NCI-H526 treated with DMSO at 0.1 percent for 48 hours (cell line): ENCODE measurements around the gene TSPAN15.

Source experiments
- DNase-seq: peaks from one replicate; lab custom pipeline; 2025; lab: John Stamatoyannopoulos, UW

The TSPAN15 gene

DNA sequence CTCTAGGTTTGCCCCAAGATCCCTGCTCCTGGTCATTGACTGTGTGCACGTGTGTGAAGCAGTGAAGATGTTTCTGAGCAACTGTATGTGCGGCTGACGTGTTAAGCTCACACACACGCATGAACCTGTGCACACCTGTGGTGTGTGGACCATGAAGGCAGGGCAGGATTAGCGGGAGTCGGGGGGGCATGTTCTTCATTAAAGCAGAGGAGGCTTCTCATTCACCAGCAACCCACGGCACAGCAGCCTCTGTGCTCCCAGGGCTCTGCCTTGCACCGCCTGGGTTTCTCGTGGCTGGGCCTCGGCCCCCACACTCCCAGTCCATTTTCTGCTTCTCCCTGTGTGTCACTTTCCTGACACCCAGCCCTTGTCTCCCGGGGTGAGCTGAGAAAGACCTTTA is 33.7 kb upstream of the TSPAN15 start:
- no peak for DNase-seq

- no peak for DNase-seq
These were observed 33.1 kb upstream of the TSPAN15 start for GRCh38 chr10:69418052-69418752.

GRCh38 chr10:69419096-69419743 is 32.0 kb upstream of the TSPAN15 start:
- no peak for DNase-seq

- no peak for DNase-seq
These were observed 31.5 kb upstream of the TSPAN15 start for GRCh38 chr10:69419744-69420126.

- no peak for DNase-seq
These were observed 29.5 kb upstream of the TSPAN15 start for GRCh38 chr10:69421611-69422308.

DNA sequence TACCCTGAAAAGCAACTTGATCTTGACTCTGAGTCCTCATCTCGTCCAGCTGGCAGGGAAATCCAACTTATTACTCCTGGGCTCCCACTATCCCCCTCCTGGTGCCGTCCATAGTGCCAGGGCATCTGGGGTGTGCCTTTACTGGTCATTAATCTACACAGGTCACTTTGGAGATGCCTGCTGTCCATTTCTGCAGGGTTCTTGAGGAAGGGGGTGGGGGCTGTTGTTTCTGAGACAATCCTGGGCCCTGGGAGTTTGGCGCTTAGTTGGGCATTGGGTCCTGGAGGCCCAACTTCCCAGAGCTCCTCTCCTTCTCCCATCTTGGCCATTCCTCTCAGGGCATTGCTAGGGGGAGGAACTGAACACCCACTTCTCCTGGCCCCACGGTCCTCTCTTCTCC is 28.6 kb upstream of the TSPAN15 start:
- no peak for DNase-seq

DNA sequence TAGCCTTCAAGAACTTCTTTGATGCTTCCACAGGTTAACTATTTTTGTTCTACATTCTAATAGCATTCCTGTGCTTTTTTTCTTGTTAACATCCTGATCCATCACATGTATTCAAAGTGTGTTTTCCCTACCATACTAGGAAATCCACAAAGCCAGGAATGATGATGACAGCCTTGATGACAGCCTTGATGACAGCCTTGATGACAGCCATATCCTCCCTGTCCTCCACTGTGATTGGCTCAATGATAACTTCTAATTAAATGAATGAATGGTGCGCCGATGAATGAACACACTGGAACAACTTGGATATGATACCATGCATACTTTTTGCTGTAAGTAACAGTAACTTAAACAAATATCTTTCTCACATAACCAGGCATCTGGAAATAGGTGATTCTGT is 26.2 kb upstream of the TSPAN15 start:
- DNase-seq = no peak

DNA sequence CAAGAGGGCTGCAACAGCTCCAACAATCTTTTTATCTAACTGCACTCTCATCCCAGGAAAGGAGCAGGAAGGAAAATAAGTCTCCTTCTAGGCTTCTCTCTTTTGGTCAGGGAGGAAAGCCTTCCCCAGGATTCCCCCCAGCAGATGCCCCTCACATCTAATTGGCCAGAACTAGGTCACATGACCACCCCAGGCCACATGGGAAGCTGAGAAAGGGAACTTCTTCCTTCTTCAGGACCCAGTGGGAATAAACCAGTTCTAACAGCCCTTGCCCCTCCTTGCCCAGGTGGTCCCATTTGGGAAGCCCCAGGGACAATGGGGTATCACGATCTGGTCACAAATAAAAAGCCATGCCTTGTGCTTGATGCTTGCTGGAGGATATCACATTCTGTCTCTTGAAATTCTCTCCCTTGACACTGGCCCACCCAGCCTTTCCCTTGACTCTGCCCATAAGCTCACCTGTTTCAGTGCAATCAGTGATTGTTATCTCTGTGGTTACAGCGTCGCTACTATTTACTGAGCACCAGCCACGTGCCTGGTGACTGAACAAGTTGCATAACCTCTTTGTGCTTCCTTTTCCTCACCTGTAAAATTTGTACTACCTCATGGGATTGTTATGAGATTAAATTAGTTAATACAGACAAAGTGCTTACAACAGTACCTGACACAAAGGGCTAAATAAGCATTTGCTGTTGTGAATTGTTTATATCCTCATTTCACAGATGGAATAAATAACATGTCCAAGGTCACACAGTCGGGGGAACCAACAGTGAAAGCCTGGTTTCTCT is 25.6 kb upstream of the TSPAN15 start:
- peak; percentile 12 for DNase-seq

GRCh38 chr10:69426376-69426727 is 24.9 kb upstream of the TSPAN15 start:
- no peak for DNase-seq

DNA sequence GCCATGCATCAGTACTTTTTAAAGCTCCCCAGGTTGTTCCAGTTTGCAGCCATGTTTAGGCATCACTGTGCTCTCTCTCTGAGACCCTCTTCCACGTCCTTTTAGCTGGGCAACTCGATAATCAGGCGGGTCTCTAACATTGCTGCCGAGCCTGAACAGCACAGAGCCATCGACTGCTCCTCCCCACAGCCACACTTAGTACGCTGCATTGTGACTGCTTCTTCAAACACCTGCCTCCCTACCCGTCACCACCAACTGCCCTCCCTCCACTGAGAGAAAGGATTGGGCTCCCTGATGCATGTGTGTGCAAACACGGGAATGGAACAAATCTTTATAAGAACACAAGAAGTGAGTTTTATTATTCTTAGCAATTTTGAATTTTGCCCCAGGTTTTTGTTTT is 23.1 kb upstream of the TSPAN15 start:
- DNase-seq = no peak

GRCh38 chr10:69434169-69434568 is 17.1 kb upstream of the TSPAN15 start:
- DNase-seq = no peak

DNA sequence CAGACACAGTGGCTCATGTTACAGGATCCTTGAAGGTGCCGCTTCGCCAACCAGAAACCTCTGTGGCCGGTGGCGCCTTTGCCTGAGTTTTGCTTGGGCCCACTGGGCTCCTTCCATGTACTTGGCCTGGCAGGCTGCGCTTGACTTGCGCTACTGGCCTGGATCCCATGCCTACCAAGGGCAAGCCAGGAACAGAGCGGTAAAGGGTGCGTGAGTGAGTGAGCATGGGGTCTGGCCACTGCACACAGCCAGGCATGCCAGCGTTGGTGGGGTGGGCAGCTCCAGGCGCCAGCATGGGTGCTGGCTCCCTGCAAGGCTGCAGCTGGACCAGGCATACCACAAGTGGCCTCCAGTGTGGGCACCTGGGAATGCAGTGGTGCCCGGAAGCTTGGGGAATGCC is 16.3 kb upstream of the TSPAN15 start:
- no peak for DNase-seq

GRCh38 chr10:69435966-69436520 is 15.2 kb upstream of the TSPAN15 start:
- DNase-seq = no peak

DNA sequence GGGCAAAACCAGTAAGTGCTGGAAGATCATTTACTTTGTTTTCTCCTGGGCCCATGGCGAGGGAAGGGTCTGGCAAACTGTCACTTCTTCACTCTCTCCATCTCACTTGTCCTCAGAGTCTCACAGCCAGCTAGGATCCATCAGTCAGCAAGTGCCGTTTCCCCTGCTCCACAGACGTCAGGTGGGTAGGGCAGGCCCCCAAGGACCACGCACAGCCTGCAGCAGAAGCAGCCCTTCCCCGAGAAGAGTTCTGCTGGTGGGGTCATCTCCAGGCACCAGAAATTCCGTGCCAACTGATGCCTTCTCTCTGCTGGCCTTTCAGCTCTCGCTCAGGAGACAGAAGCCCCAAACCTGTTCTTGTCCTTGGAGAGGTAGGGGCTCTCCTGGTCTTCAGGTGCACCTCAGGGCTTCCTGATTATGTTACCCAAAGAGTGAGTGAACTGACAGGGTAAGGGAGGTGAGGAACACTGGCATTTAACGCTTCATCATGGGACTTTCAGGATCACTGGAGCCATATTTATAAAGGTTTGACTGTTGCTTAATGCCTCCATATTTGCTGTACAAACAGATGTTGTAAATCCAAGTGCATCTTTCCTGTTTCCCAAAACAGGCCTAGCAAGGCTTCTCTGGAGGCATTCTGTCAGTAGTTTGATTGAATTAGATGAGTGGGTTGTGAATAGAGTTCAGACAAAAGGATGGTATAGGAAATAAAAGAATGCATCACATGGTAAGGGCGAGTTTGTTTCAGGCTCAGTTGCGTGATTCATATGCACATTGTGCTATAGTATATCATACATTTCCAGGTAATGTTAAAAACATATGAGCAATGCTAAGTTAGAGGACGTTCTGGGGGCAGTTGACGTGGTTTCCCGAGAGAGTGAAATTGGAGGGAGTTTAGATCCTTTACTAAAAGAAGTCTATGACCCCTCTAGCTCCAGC is 13.7 kb upstream of the TSPAN15 start:
- DNase-seq = no peak

- DNase-seq = no peak
These were observed 12.5 kb upstream of the TSPAN15 start for GRCh38 chr10:69438536-69439349.

DNA sequence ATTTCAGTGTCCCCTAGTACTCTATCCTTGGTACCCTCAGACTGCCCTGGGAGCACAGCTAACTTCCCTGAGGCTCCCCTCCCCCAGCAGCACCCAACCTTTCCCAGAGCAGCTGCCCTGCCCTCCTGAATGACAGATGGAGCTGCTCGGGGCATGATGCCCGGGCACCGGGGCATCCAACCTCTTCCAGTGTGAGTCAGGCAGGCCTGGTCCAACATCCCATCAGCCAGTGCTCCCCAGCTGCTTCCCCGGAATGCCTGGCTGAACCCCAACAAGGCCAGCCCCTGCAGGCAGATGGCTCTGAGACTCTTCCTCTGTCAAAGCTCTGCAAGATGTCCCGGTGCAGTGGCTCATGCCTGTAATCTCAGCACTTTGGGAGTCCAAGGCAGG is 11.9 kb upstream of the TSPAN15 start:
- DNase-seq = no peak

DNA sequence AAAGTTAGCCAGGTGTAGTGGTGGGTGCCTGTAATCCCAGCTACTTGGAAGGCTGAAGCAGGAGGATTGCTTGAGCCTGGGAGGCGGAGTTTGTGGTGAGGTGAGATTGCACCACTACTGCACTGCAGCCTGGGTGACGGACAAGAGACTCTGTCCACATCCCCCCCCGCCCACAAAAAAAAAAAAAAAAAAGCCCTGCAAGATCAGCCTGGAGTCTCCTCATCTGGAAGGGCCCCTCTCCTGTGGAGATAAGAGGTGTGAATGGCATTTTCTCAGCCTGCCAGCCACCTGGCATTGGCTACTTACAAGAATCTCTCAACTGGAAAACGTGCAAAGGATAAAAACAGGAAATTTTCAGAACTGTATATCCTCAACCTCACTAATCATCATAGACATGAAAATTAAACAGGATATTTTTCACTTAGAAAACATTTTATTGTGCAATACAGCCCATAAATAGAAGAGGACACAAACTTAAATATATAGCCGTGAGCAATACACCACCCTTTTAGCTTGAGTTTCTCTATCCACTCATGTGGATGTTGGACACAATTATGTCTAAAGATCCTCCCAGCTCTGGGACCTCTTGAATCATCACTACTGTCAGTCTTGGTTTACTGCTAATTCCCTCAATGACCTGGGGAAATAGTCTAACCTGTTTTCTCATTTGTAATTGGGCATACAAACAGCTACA is 11.3 kb upstream of the TSPAN15 start:
- no peak for DNase-seq

- no peak for DNase-seq
These were observed 7.9 kb upstream of the TSPAN15 start for GRCh38 chr10:69443354-69443753.

GRCh38 chr10:69445041-69445440 is 6.2 kb upstream of the TSPAN15 start:
- DNase-seq = no peak

- no peak for DNase-seq
These were observed 5.0 kb upstream of the TSPAN15 start for GRCh38 chr10:69446229-69446628.
